ENCODE measurements around the gene SMAD1. TPM values are rescaled to one million over a fixed set of nuclear protein-coding genes. Genes with fewer than 3 reads are reported as not detected.

Gene SMAD1
- polyA plus RNA-seq (2013, experiment 1 of 2): 33.2 TPM
- polyA plus RNA-seq (2013, experiment 2 of 2): 33.0 TPM

GRCh38 chr4:145481164-145481941 lies at the start of gene SMAD1:
Gene SMAD1 (plus strand): TSS chr4:145481853. CDS start chr4:145514614, 32,761 bp downstream.
- H3K56ac ChIP-seq (ENCODE audit: low read length): peak within 1 kb of the TSS; percentile 86
- H3K4me3 ChIP-seq (ENCODE audit: low read length): peak within 1 kb of the TSS; percentile 67
- H3K4me1 ChIP-seq (ENCODE audit: control insufficient read depth, low read depth, low read length): no peaks in the 10 kb centered on the region
- no peaks in the 10 kb centered on the region for H3K27me3 ChIP-seq (ENCODE audit: insufficient read depth, low read length, poor library complexity)
- no peak within 1 kb of the TSS for H2BK15ac ChIP-seq (replicated peaks; ENCODE audit: low read depth)
- no CpG with 5 or more reads among the region's 65 CpGs for WGBS (ENCODE audit: extremely low coverage, insufficient coverage, low lambda C conversion rate)
- peak; percentile 92 for DNase-seq
- H3K4ac ChIP-seq (ENCODE audit: low read depth, low read length): peak within 1 kb of the TSS; percentile 94
- no peak within 1 kb of the TSS for H2AK5ac ChIP-seq (ENCODE audit: low read length)
- no peak within 1 kb of the TSS for H4K5ac ChIP-seq (ENCODE audit: low read length)
- H3K36me3 ChIP-seq (ENCODE audit: control insufficient read depth, insufficient read depth, low read length): no peaks in the 10 kb centered on the region
- H3K79me2 ChIP-seq (ENCODE audit: control insufficient read depth, insufficient read depth, low read length): peaks cover 20% of the 10 kb centered on the region
- peak within 1 kb of the TSS; percentile 88 for H3K4me2 ChIP-seq (ENCODE audit: low read length)
- peak within 1 kb of the TSS; percentile 93 for H3K9ac ChIP-seq (ENCODE audit: low read length)
- H2BK120ac ChIP-seq (ENCODE audit: low read depth, low read length): peak within 1 kb of the TSS; percentile 7
- peaks cover 4% of the 10 kb centered on the region for H3K79me1 ChIP-seq (ENCODE audit: low read length)
- peak within 1 kb of the TSS; percentile 62 for H2BK5ac ChIP-seq (ENCODE audit: low read length)
- no peak within 1 kb of the TSS for H4K8ac ChIP-seq (ENCODE audit: low read depth, low read length)
- H3K27ac ChIP-seq (ENCODE audit: low read depth, low read length): peak within 1 kb of the TSS; percentile 88
- H3K18ac ChIP-seq (ENCODE audit: low read length): peak within 1 kb of the TSS; percentile 99
- H3K23ac ChIP-seq (ENCODE audit: low read length): peak within 1 kb of the TSS; percentile 6

GRCh38 chr4:145433684-145434083 lies 48.0 kb upstream of the SMAD1 start:
- Histone ChIP-seq H3K18ac (ENCODE audit: low read length) (no peak overlapping the region), H3K79me2 (ENCODE audit: control insufficient read depth, insufficient read depth, low read length) (no peaks in the 10 kb centered on the region), H2BK120ac (ENCODE audit: low read depth, low read length) (no peak overlapping the region), H3K56ac (ENCODE audit: low read length) (no peak overlapping the region), H3K27ac (ENCODE audit: low read depth, low read length) (no peak overlapping the region), H2AK5ac (ENCODE audit: low read length) (no peak overlapping the region), H3K9ac (ENCODE audit: low read length) (no peak overlapping the region), H3K27me3 (ENCODE audit: insufficient read depth, low read length, poor library complexity) (no peaks in the 10 kb centered on the region), H3K79me1 (ENCODE audit: low read length) (no peaks in the 10 kb centered on the region), H3K4ac (ENCODE audit: low read depth, low read length) (no peak overlapping the region), H3K4me3 (ENCODE audit: low read length) (no peak overlapping the region), H4K5ac (ENCODE audit: low read length) (no peak overlapping the region), H2BK5ac (ENCODE audit: low read length) (no peak overlapping the region), H3K4me1 (ENCODE audit: control insufficient read depth, low read depth, low read length) (no peaks in the 10 kb centered on the region), H4K8ac (ENCODE audit: low read depth, low read length) (no peak overlapping the region), H2BK15ac (replicated peaks; ENCODE audit: low read depth) (no peak overlapping the region), H3K4me2 (ENCODE audit: low read length) (no peak overlapping the region), H3K23ac (ENCODE audit: low read length) (no peak overlapping the region), H3K36me3 (ENCODE audit: control insufficient read depth, insufficient read depth, low read length) (no peaks in the 10 kb centered on the region)
- DNase-seq: no peak

GRCh38 chr4:145435646-145436045 lies 46.0 kb upstream of the SMAD1 start:
- no peak overlapping the region for H3K18ac ChIP-seq (ENCODE audit: low read length)
- no peak overlapping the region for H3K27ac ChIP-seq (ENCODE audit: low read depth, low read length)
- H3K79me2 ChIP-seq (ENCODE audit: control insufficient read depth, insufficient read depth, low read length): no peaks in the 10 kb centered on the region
- no peak overlapping the region for H3K4me2 ChIP-seq (ENCODE audit: low read length)
- H3K27me3 ChIP-seq (ENCODE audit: insufficient read depth, low read length, poor library complexity): no peaks in the 10 kb centered on the region
- no peaks in the 10 kb centered on the region for H3K79me1 ChIP-seq (ENCODE audit: low read length)
- H3K36me3 ChIP-seq (ENCODE audit: control insufficient read depth, insufficient read depth, low read length): no peaks in the 10 kb centered on the region
- H3K4ac ChIP-seq (ENCODE audit: low read depth, low read length): no peak overlapping the region
- H4K8ac ChIP-seq (ENCODE audit: low read depth, low read length): no peak overlapping the region
- no peak overlapping the region for H3K23ac ChIP-seq (ENCODE audit: low read length)
- H2BK120ac ChIP-seq (ENCODE audit: low read depth, low read length): no peak overlapping the region
- H2BK5ac ChIP-seq (ENCODE audit: low read length): no peak overlapping the region
- no CpG with 5 or more reads among the region's 3 CpGs for WGBS (ENCODE audit: extremely low coverage, insufficient coverage, low lambda C conversion rate)
- no peak overlapping the region for H3K9ac ChIP-seq (ENCODE audit: low read length)
- no peak overlapping the region for H2AK5ac ChIP-seq (ENCODE audit: low read length)
- H3K4me3 ChIP-seq (ENCODE audit: low read length): no peak overlapping the region
- no peaks in the 10 kb centered on the region for H3K4me1 ChIP-seq (ENCODE audit: control insufficient read depth, low read depth, low read length)
- no peak overlapping the region for H4K5ac ChIP-seq (ENCODE audit: low read length)
- H2BK15ac ChIP-seq (replicated peaks; ENCODE audit: low read depth): no peak overlapping the region
- no peak overlapping the region for H3K56ac ChIP-seq (ENCODE audit: low read length)
- DNase-seq: no peak

- no peak overlapping the region for H3K27ac ChIP-seq (ENCODE audit: low read depth, low read length)
- H3K9ac ChIP-seq (ENCODE audit: low read length): no peak overlapping the region
- no peaks in the 10 kb centered on the region for H3K79me2 ChIP-seq (ENCODE audit: control insufficient read depth, insufficient read depth, low read length)
- no peak overlapping the region for H3K18ac ChIP-seq (ENCODE audit: low read length)
- H3K4me1 ChIP-seq (ENCODE audit: control insufficient read depth, low read depth, low read length): no peaks in the 10 kb centered on the region
- H2BK5ac ChIP-seq (ENCODE audit: low read length): no peak overlapping the region
- H3K4me2 ChIP-seq (ENCODE audit: low read length): no peak overlapping the region
- H2BK15ac ChIP-seq (replicated peaks; ENCODE audit: low read depth): no peak overlapping the region
- H3K79me1 ChIP-seq (ENCODE audit: low read length): no peaks in the 10 kb centered on the region
- no peaks in the 10 kb centered on the region for H3K36me3 ChIP-seq (ENCODE audit: control insufficient read depth, insufficient read depth, low read length)
- H2AK5ac ChIP-seq (ENCODE audit: low read length): no peak overlapping the region
- no peak overlapping the region for H4K8ac ChIP-seq (ENCODE audit: low read depth, low read length)
- WGBS (ENCODE audit: extremely low coverage, insufficient coverage, low lambda C conversion rate): no CpG with 5 or more reads among the region's 4 CpGs
- H3K56ac ChIP-seq (ENCODE audit: low read length): no peak overlapping the region
- H4K5ac ChIP-seq (ENCODE audit: low read length): no peak overlapping the region
- H3K4me3 ChIP-seq (ENCODE audit: low read length): no peak overlapping the region
- no peak overlapping the region for H3K23ac ChIP-seq (ENCODE audit: low read length)
- H3K4ac ChIP-seq (ENCODE audit: low read depth, low read length): no peak overlapping the region
- H3K27me3 ChIP-seq (ENCODE audit: insufficient read depth, low read length, poor library complexity): no peaks in the 10 kb centered on the region
- no peak overlapping the region for H2BK120ac ChIP-seq (ENCODE audit: low read depth, low read length)
- no peak for DNase-seq
Observed at GRCh38 chr4:145436114-145436513, 45.5 kb upstream of the SMAD1 start.

GRCh38 chr4:145436796-145437195 lies 44.9 kb upstream of the SMAD1 start:
- Histone ChIP-seq H3K27me3 (ENCODE audit: insufficient read depth, low read length, poor library complexity) (no peaks in the 10 kb centered on the region), H3K56ac (ENCODE audit: low read length) (no peak overlapping the region), H3K27ac (ENCODE audit: low read depth, low read length) (no peak overlapping the region), H3K79me2 (ENCODE audit: control insufficient read depth, insufficient read depth, low read length) (no peaks in the 10 kb centered on the region), H2BK120ac (ENCODE audit: low read depth, low read length) (no peak overlapping the region), H3K23ac (ENCODE audit: low read length) (no peak overlapping the region), H3K4me3 (ENCODE audit: low read length) (no peak overlapping the region), H2BK5ac (ENCODE audit: low read length) (no peak overlapping the region), H2BK15ac (replicated peaks; ENCODE audit: low read depth) (no peak overlapping the region), H3K4me2 (ENCODE audit: low read length) (no peak overlapping the region), H3K9ac (ENCODE audit: low read length) (no peak overlapping the region), H4K5ac (ENCODE audit: low read length) (no peak overlapping the region), H3K4ac (ENCODE audit: low read depth, low read length) (no peak overlapping the region), H2AK5ac (ENCODE audit: low read length) (no peak overlapping the region), H3K18ac (ENCODE audit: low read length) (no peak overlapping the region), H4K8ac (ENCODE audit: low read depth, low read length) (no peak overlapping the region), H3K79me1 (ENCODE audit: low read length) (no peaks in the 10 kb centered on the region), H3K36me3 (ENCODE audit: control insufficient read depth, insufficient read depth, low read length) (no peaks in the 10 kb centered on the region), H3K4me1 (ENCODE audit: control insufficient read depth, low read depth, low read length) (no peaks in the 10 kb centered on the region)
- DNase-seq: no peak
- no CpG with 5 or more reads among the region's 2 CpGs for WGBS (ENCODE audit: extremely low coverage, insufficient coverage, low lambda C conversion rate)

- no peak overlapping the region for H2BK5ac ChIP-seq (ENCODE audit: low read length)
Observed at GRCh38 chr4:145437466-145437865, 44.2 kb upstream of the SMAD1 start.

More at GRCh38 chr4:145437466-145437865, 44.2 kb upstream of the SMAD1 start:
- H3K4ac ChIP-seq (ENCODE audit: low read depth, low read length): no peak overlapping the region
- H3K4me1 ChIP-seq (ENCODE audit: control insufficient read depth, low read depth, low read length): no peaks in the 10 kb centered on the region
- no peak overlapping the region for H2BK120ac ChIP-seq (ENCODE audit: low read depth, low read length)
- no peak overlapping the region for H3K4me2 ChIP-seq (ENCODE audit: low read length)
- H3K56ac ChIP-seq (ENCODE audit: low read length): no peak overlapping the region
- H3K23ac ChIP-seq (ENCODE audit: low read length): no peak overlapping the region
- H4K8ac ChIP-seq (ENCODE audit: low read depth, low read length): no peak overlapping the region
- H3K36me3 ChIP-seq (ENCODE audit: control insufficient read depth, insufficient read depth, low read length): no peaks in the 10 kb centered on the region
- DNase-seq: no peak
- no peak overlapping the region for H3K4me3 ChIP-seq (ENCODE audit: low read length)
- H2AK5ac ChIP-seq (ENCODE audit: low read length): no peak overlapping the region
- no peak overlapping the region for H3K27ac ChIP-seq (ENCODE audit: low read depth, low read length)
- H3K18ac ChIP-seq (ENCODE audit: low read length): no peak overlapping the region
- WGBS (ENCODE audit: extremely low coverage, insufficient coverage, low lambda C conversion rate): no CpG with 5 or more reads among the region's 2 CpGs
- H2BK15ac ChIP-seq (replicated peaks; ENCODE audit: low read depth): no peak overlapping the region
- H4K5ac ChIP-seq (ENCODE audit: low read length): no peak overlapping the region
- H3K79me2 ChIP-seq (ENCODE audit: control insufficient read depth, insufficient read depth, low read length): no peaks in the 10 kb centered on the region
- no peak overlapping the region for H3K9ac ChIP-seq (ENCODE audit: low read length)
- no peaks in the 10 kb centered on the region for H3K27me3 ChIP-seq (ENCODE audit: insufficient read depth, low read length, poor library complexity)
- no peaks in the 10 kb centered on the region for H3K79me1 ChIP-seq (ENCODE audit: low read length)
